ENCODE data around the gene PAQR8.

PAQR8 gene

DNA sequence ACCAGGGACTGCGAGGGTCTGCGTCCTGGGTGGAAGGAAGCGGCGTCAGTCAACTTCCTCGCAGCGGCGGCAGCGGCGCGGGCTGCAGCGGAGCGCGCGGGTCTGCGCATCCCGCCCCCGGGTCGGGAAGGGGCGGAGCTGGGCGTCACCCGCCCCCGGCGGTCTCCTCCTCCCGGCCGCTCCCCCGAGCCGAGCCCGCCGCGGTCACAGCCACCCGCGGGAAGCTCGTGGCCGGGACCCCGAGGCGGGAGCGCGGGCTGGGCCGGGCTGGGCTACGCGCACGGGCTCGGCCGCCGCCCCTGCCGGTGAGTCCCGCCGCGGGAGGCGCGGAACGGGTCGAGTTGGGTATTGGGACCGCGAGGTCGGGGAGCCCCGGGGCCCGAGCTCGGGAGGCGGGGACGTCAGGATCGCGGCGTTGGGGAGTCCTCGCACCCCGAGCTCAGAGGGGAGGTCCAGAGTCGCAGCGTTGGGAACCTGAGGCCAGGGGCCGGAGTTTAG is at the start of gene PAQR8:
PAQR8 (plus strand) TSS at position 207 of the 498 bp plus-strand sequence. CDS start 41,063 bp downstream, outside the sequence.
- Histone ChIP-seq H3K36me3 (ENCODE audit: insufficient read depth, low read length) (peaks cover 7% of the 10 kb centered on the region), H3K9ac (ENCODE audit: low read depth, low read length) (peak within 1 kb of the TSS; percentile 77), H3K4me3 (ENCODE audit: low read depth in 1 of 2, low read length in 2 of 2) (peak within 1 kb of the TSS; percentile 54 to 94), H3K79me2 (ENCODE audit: insufficient read depth, low read length) (peaks cover 41% of the 10 kb centered on the region), H3K27ac (ENCODE audit: low read length) (peak within 1 kb of the TSS; percentile 93), H3K4me2 (ENCODE audit: insufficient read depth, low read length) (peak within 1 kb of the TSS; percentile 93), H3K4me1 (ENCODE audit: insufficient read depth, low read length) (peaks cover 30% of the 10 kb centered on the region), H3K9me3 (ENCODE audit: insufficient read depth, low read length, severe bottlenecking) (no peaks in the 10 kb centered on the region), H2AFZ (ENCODE audit: low read depth, low read length) (peak within 1 kb of the TSS; percentile 91), H4K20me1 (ENCODE audit: insufficient read depth, low read length) (peaks cover 8% of the 10 kb centered on the region; the same call in 1 of the 2 replicates), H3K27me3 (ENCODE audit: insufficient read depth, low read length, poor library complexity) (no peaks in the 10 kb centered on the region)
- DNase-seq (peak; percentile 87), ATAC-seq (ENCODE audit: insufficient read depth, low read depth) (peak; percentile 88)
- TF ChIP-seq EZH2 (IDR thresholded peaks at IDR 0.05; ENCODE audit: borderline replicate concordance, low read depth, low read length, severe bottlenecking) = no peak
- no peak for TF ChIP-seq CTCF (IDR thresholded peaks at IDR 0.05; ENCODE audit: borderline replicate concordance, extremely low read depth, low read length, poor library complexity, severe bottlenecking)

DNA sequence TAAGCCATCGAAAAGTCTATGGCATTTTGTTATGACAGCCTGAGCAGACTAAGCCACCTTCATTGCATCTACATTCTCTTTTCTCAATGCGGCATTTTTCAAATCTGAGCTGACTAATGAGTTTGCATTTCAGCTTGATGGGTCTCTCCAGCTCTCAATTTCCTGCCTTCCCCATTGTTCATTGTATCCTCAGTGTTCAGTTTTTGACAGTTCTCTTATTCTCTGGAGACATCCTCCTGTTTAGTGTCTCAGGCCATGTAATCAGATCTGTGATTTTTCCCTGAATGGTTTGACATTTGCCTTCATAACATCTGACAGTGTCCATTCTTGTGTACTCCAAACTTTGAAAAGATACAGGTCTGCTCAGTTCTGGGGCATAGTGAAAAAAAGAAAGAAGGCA is 49.5 kb upstream of the PAQR8 start:
- TF ChIP-seq CTCF (IDR thresholded peaks at IDR 0.05; ENCODE audit: borderline replicate concordance, extremely low read depth, low read length, poor library complexity, severe bottlenecking) = no peak
- no peak for TF ChIP-seq EZH2 (IDR thresholded peaks at IDR 0.05; ENCODE audit: borderline replicate concordance, low read depth, low read length, severe bottlenecking)
- H3K36me3 ChIP-seq (ENCODE audit: insufficient read depth, low read length) = no peaks in the 10 kb centered on the region
- no peaks in the 10 kb centered on the region for H3K27me3 ChIP-seq (ENCODE audit: insufficient read depth, low read length, poor library complexity)
- H2AFZ ChIP-seq (ENCODE audit: low read depth, low read length) = no peak overlapping the region
- no peaks in the 10 kb centered on the region for H3K9me3 ChIP-seq (ENCODE audit: insufficient read depth, low read length, severe bottlenecking)
- ATAC-seq (ENCODE audit: insufficient read depth, low read depth) (no peak), DNase-seq (no peak)
- no peaks in the 10 kb centered on the region for H3K79me2 ChIP-seq (ENCODE audit: insufficient read depth, low read length)
- no peak overlapping the region for H3K4me3 ChIP-seq (ENCODE audit: low read depth in 1 of 2, low read length in 2 of 2)
- H3K4me1 ChIP-seq (ENCODE audit: insufficient read depth, low read length) = peaks cover 18% of the 10 kb centered on the region
- no peak overlapping the region for H3K27ac ChIP-seq (ENCODE audit: low read length)
- H3K9ac ChIP-seq (ENCODE audit: low read depth, low read length) = no peak overlapping the region
- H3K4me2 ChIP-seq (ENCODE audit: insufficient read depth, low read length) = no peak overlapping the region
- H4K20me1 ChIP-seq (ENCODE audit: insufficient read depth, low read length) = no peaks in the 10 kb centered on the region

- TF ChIP-seq EZH2 (IDR thresholded peaks at IDR 0.05; ENCODE audit: borderline replicate concordance, low read depth, low read length, severe bottlenecking) = no peak
- TF ChIP-seq CTCF (IDR thresholded peaks at IDR 0.05; ENCODE audit: borderline replicate concordance, extremely low read depth, low read length, poor library complexity, severe bottlenecking) = no peak
- Histone ChIP-seq H3K9me3 (ENCODE audit: insufficient read depth, low read length, severe bottlenecking) (no peaks in the 10 kb centered on the region), H3K4me1 (ENCODE audit: insufficient read depth, low read length) (no peaks in the 10 kb centered on the region), H4K20me1 (ENCODE audit: insufficient read depth, low read length) (no peaks in the 10 kb centered on the region), H3K27ac (ENCODE audit: low read length) (no peak overlapping the region), H3K9ac (ENCODE audit: low read depth, low read length) (no peak overlapping the region), H3K36me3 (ENCODE audit: insufficient read depth, low read length) (no peaks in the 10 kb centered on the region), H3K27me3 (ENCODE audit: insufficient read depth, low read length, poor library complexity) (no peaks in the 10 kb centered on the region), H2AFZ (ENCODE audit: low read depth, low read length) (no peak overlapping the region), H3K79me2 (ENCODE audit: insufficient read depth, low read length) (no peaks in the 10 kb centered on the region), H3K4me3 (ENCODE audit: low read depth in 1 of 2, low read length in 2 of 2) (no peak overlapping the region), H3K4me2 (ENCODE audit: insufficient read depth, low read length) (no peak overlapping the region)
- ATAC-seq (ENCODE audit: insufficient read depth, low read depth) = no peak
- no peak for DNase-seq
Observed at GRCh38 chr6:52314752-52315151, 47.2 kb upstream of the PAQR8 start.

All from DND-41 (cell line).